GM13976 (cell line): ENCODE results near the gene NBPF6.
"Not testable (repeated sequence)": the region's sequence is repeated elsewhere in the genome, so short reads cannot be mapped to it uniquely, and the experiment has no call there.

Experiments used
- DNase-seq: peaks from one replicate; pipeline ENCODE4 v3.0.0; 2012; ENCODE audit warnings: low spot score
- in situ Hi-C: fragments of 300-500 bp; cut with MboI; formaldehyde crosslinking; loops from one replicate; pipeline ENCODE4 v1.12.0; 2022; ENCODE audit warnings: low sequenced_read_pairs, mixed read lengths, inconsistent platforms; ENCODE audit not compliant: unreplicated experiment

Gene NBPF6, protein sequence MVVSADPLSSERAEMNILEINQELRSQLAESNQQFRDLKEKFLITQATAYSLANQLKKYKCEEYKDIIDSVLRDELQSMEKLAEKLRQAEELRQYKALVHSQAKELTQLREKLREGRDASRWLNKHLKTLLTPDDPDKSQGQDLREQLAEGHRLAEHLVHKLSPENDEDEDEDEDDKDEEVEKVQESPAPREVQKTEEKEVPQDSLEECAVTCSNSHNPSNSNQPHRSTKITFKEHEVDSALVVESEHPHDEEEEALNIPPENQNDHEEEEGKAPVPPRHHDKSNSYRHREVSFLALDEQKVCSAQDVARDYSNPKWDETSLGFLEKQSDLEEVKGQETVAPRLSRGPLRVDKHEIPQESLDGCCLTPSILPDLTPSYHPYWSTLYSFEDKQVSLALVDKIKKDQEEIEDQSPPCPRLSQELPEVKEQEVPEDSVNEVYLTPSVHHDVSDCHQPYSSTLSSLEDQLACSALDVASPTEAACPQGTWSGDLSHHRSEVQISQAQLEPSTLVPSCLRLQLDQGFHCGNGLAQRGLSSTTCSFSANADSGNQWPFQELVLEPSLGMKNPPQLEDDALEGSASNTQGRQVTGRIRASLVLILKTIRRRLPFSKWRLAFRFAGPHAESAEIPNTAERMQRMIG

DNA sequence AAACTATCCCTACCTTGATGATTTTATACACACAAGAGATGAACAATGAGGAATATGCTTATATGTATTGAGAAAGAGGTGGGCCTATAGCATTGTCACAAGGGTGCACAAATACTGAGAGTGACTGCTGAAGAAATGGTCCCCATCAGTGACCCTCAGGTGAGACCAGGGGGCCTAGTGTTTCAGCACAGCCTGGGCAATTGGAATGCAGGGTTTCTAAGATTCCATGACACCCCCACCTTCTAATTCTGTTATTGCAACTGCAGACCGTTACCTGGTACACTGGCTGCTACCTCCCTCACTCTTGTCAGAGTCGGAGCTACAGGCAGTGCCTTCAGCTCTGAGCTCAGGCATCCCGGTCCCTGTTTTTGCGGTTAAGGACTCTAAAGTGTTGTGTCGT lies at the start of gene NBPF6:
NBPF6 (plus strand) TSS at position 301 of the 400 bp plus-strand sequence. CDS start 259 bp downstream, outside the sequence.
- in situ Hi-C loops, DNase-seq: not testable (repeated sequence)

DNA sequence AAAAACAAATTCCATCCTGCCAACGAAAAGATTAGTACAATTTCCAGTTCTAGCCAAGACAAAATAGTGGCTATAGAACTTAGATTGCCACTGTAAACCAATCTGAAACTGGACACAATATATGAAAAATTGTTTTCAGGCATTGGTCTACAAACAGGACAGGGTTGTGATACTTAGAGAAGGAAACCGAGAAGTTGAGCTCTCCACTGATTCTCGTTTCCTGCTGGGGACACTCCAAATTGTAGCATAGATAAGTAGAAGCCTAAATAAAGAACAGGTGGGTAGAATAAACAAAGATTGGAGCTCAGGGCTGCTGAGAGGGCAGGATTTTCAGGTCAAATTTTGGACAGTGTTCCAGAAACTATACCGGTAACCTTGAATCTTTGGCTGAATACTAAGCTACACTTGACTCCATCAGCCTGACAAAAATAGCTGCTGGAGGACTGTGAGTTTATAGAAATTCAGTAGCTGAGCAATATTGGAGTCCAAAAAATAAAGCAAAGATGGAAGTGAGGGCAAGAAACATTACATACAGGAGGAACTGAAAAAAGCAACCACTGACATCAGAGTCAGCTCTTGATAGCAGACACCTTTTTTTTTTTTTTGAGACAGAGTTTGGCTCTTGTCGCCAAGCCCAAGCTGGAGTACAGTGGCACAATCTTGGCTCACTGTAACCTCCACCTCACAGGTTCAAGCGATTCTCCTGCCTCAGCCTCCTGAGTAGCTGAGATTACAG lies 38.9 kb upstream of the NBPF6 start:
- in situ Hi-C loops, DNase-seq: not testable (repeated sequence)

DNA sequence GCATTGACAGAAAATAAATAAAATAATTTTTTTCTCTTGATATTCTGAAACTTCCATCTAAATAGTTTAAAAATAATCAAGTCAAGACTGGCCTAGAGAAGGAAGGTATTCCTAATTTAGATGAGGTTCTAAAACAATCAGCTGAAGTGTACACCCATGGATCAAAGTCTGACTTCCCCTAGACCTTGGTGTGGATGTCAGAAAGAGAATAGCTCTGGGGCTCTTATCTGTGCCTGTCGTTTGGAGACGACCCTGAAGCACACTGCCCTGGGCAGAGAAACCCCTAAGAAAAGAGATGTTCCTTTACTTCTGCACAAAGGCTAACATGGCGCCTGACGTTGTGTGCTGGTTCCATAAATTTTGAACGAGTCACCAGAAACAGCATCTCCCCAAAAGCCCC lies 30.0 kb upstream of the NBPF6 start:
- in situ Hi-C loops, DNase-seq: not testable (repeated sequence)

DNA sequence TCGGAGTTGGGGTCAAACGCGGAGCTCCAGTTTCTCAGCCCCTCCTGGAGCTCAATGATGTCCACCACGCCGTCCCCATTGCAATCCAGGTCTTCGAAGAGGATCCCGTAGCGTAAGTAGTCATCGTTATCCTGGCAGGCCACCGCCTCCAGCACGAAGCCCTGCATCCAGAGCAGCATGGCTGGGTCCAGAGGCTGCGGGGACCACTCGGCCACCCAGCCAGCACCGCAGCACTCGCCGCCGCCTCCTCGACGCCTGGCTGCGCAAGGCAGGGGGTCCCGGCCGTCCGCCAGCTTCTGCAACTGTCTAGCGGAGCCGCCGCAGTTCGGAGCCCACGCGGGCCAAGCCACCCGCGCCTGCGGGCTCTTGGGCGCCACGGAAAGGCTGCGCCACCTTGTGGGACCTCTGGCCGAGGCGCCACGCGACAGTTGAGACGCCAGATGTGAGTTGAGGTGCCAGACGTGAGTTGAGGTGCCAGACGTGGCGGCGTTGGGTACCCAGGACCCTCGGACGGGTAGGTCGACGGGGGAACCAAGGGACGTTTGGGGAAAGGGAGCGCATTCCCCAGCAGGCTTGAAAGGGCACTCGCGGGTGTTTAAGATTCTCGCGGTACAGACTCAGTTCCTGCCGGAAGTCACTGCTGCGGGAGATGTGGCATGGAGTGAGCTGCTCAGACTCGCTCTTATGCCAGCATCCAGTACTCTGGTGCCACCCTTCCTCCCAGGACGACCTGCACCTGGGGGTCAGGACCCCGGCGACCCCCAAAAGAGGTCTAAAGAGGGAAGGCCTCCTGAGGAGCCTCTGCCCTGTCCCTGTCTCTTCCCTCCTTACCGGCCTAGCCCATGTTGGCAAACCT lies 28.9 kb upstream of the NBPF6 start:
- in situ Hi-C loops, DNase-seq: not testable (repeated sequence)

DNA sequence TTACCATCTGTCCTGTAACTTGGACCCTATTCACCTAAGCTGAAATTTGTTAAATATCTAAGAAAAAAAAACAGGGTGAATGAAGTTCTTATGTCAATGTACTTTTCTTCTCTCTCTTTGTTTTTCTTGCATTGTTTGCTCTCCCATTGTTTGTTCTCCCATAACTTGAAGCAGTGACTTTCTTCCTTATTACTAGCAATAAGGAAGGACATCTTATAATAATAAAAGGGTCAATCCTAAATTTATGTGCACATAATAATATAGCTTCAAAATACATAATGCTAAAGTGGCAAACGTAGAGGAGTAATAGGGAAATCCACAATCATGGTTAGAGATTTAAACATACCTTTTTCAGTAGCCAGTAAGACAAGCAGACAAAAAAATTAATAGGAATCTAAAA lies 23.3 kb upstream of the NBPF6 start:
- DNase-seq, in situ Hi-C loops: not testable (repeated sequence)

DNA sequence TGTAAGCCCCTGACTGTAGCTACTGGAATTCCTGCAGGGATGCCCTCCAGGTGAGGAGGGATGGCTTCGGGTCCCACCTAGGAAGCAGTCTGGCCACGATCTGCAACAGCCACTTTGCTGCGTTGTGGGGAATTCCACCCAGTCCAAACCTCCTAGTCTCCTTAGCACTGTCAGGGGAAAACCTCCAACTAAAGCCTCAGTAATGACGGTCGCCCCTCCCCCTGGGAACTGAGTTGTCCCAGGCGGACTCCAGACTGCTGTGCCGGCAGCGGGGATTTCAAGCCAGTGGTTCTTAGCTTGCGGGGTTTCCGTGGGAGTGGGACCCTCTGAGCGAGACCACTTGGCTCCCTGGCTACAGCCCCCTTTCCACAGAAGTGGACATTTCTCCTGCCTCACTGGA lies 18.1 kb upstream of the NBPF6 start:
- DNase-seq, in situ Hi-C loops: not testable (repeated sequence)

DNA sequence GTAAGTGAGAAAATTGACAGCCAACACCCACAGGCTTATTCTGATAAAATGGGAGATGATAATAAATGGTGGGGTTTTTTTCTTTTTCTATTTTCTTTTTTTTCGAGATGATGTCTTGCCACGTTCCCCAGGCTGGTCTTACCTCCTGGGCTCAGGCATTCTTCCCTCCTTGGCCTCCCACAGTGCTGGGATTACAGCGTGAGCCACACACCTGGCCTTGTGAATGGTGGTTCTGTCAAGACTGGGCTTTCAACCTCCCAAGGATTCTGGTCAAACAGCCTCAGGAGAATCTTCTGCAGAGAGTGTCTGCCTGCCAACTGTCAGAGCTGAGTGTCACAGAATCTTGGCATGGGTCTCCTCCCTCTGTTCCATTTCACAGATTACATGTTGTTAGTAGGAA lies 16.7 kb upstream of the NBPF6 start:
- in situ Hi-C loops, DNase-seq: not testable (repeated sequence)

DNA sequence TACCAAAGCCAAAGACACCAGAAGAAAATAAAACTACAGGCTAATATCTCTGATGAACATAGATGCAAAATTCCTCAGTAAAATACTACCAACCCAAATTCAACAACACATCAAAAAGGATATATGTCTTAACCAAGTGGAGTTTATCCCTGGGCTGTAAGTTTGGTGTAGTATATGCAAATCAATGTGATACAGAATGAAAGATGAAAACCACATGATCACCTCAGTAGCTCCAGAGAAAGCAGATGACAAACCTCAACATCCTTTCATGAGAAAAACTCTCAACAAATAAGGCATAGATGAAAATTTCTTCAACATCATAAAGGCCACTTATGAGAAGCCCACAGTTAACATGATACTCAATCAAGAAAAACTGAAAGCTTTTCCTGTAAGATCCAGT lies 11.6 kb upstream of the NBPF6 start:
- in situ Hi-C loops, DNase-seq: not testable (repeated sequence)

DNA sequence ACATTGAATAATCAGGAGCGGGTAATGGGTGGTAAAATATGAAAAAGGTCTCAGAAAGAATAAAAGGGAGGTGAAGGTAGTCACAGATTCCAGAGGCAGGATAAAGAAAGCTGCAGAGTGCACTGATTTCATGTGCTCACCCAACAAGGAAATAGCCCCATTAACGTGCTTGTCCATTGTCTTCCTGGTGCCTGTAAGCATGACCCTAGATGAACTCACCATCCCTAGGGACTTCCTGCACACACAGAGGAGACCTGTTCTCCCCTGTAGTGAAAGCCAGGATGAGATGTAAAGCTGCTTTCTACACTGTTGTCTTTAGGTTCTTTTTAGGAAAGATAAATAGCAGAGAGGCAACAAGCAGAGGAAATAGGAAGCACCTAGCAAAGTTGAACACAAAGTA lies 4.4 kb downstream of the NBPF6 start:
- in situ Hi-C loops, DNase-seq: not testable (repeated sequence)

DNA sequence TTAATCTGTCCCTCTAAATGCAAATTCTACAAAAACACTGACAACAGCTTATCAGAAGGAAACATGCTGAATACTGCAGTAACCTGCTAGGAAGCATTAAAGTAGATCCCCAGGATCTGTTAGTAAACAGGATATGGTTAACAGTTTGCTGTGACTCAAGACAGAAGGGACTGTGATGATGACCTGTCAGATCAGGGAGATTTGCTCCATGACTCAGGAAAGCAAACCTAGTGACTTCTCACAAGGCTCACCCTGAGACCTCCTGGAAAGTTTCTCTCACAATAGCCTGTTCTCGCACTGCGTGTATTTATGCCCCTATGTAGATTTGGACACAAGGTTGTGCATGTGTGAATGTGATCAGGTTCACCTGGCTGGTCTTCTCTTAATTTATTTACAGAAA lies 8.5 kb downstream of the NBPF6 start:
- DNase-seq, in situ Hi-C loops: not testable (repeated sequence)

DNA sequence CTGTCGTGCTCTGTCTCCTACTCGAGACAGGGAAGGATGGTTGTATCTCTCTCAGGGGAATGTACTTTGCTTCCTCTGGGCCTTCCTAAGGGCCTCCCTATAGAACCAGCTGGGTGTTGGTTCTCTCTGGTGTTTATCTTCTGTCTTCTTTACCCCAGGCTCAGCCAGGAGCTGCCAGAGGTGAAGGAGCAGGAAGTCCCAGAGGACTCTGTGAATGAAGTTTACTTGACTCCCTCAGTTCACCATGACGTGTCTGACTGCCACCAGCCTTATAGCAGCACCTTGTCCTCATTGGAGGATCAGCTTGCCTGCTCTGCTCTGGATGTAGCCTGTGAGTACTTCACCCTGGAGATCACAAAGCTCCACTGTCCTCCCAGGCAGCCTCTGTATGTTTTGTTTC lies 11.6 kb downstream of the NBPF6 start:
- in situ Hi-C loops, DNase-seq: not testable (repeated sequence)

DNA sequence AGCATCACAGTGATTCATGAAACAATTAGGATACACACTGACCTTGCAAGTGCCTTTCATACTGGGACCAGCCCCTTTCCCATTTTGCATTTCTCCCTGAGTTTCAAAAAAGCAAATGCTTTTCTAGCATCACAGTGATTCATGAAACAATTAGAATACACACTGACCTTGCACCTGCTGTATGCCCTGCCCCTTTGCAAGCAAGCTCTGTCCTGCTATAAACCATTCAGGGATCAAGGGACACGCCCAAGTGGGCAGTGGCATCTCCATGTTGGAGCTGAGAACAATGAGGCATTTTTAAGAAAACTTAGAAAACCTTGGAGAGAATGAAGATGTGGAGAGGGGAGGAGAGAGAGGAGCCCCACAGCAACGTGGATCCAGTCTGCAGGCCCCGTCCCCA lies 13.8 kb downstream of the NBPF6 start:
- DNase-seq, in situ Hi-C loops: not testable (repeated sequence)

DNA sequence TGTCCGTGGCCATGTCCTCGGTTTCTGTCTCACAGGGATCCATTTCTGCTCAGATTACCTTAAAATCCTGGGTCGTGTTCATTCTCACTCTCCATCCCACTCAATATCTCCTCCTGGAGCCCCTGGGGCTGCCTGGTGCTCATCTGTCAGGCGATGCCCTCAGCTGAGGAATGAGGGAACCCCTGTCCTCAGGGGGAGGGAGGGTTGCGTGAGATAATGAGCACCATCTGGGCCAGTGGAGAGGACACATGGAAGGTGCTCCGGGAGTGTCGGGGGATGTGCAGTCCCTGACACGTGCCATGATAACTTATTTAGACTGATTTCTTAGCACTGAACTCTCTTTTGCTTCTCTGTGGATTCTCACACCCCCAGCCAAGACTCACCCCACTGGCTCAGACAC lies 16.0 kb downstream of the NBPF6 start:
- in situ Hi-C loops, DNase-seq: not testable (repeated sequence)

DNA sequence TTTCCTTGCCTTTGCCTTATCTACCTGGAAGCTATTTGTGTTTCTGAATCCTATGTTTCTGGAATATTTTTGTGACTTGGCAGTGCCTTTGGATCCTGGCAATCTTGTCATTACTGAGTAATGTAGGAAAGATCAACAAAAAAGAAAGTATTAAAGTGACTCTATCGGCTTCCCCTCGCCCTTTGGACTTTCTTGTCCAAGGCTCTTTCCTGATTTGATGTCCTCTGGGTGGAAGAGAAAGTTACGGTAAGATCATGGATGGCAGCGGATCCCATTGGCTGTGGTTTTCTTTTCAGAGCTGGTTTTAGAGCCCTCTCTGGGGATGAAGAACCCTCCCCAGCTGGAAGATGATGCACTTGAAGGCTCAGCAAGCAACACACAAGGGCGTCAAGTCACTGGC lies 17.0 kb downstream of the NBPF6 start:
- in situ Hi-C loops, DNase-seq: not testable (repeated sequence)

DNA sequence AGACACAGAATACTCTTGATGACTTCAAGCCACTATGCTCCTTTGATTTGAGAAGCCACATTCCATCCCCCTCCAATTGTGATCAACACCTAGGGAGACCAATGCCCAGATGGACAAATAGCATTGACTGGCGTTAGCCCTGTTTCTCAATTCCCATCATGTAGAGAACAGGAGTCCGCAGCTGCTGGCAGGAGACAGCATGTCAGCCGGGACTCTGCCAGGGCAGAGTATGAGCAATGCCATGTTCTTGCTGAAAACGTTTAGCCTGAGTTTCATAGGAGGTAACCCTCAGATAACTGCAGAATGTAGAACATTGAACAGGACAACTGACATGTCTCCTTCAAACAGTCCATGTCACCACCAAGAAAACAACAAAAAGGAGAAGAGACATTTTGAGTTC lies 20.6 kb downstream of the NBPF6 start:
- in situ Hi-C loops, DNase-seq: not testable (repeated sequence)

DNA sequence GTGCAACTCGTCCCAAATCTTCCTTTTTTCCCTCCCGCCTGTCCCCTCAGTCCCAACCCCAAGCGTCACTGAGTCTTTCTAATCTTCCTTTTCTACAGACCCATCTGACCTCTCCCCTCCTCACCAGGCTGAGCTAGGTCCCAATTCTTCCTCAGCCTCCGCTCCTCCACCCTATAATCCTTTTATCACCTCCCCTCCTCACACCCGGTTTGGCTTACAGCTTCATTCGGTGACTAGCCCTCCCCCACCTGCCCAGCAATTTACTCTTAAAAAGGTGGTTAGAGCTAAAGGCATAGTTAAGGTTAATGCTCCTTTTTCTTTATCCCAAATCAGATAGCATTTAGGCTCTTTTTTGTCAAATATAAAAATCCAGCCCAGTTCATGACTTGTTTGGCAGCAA lies 24.4 kb downstream of the NBPF6 start:
- in situ Hi-C loops, DNase-seq: not testable (repeated sequence)
